Measurements from ENCODE around the gene CACNA1H.
"Not testable (repeated sequence)": the region's sequence is repeated elsewhere in the genome, so short reads cannot be mapped to it uniquely, and the experiment has no call there.

The CACNA1H gene

DNA sequence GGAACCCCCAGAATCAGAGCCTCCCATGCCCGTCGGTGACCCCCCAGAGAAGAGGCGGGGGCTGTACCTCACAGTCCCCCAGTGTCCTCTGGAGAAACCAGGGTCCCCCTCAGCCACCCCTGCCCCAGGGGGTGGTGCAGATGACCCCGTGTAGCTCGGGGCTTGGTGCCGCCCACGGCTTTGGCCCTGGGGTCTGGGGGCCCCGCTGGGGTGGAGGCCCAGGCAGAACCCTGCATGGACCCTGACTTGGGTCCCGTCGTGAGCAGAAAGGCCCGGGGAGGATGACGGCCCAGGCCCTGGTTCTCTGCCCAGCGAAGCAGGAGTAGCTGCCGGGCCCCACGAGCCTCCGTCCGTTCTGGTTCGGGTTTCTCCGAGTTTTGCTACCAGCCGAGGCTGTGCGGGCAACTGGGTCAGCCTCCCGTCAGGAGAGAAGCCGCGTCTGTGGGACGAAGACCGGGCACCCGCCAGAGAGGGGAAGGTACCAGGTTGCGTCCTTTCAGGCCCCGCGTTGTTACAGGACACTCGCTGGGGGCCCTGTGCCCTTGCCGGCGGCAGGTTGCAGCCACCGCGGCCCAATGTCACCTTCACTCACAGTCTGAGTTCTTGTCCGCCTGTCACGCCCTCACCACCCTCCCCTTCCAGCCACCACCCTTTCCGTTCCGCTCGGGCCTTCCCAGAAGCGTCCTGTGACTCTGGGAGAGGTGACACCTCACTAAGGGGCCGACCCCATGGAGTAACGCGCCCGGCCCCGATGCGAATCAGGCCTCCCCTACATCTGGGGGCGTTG lies 68.1 kb downstream of the CACNA1H start:
- TF ChIP-seq POLR2AphosphoS5 (IDR thresholded peaks at IDR 0.05; ENCODE audit: low read depth, low read length) (no peak), POLR2A (IDR thresholded peaks at IDR 0.05; ENCODE audit: low read depth, low read length) (no peak), TAF1 (IDR thresholded peaks at IDR 0.05; ENCODE audit: borderline replicate concordance, low read depth, low read length) (no peak)
- FAIRE-seq: no peak

GRCh38 chr16:1221628-1222552 lies 69.0 kb downstream of the CACNA1H start:
- TF ChIP-seq POLR2AphosphoS5 (IDR thresholded peaks at IDR 0.05; ENCODE audit: low read depth, low read length): no peak
- no peak for TF ChIP-seq TAF1 (IDR thresholded peaks at IDR 0.05; ENCODE audit: borderline replicate concordance, low read depth, low read length)
- TF ChIP-seq POLR2A (IDR thresholded peaks at IDR 0.05; ENCODE audit: low read depth, low read length): no peak
- FAIRE-seq (no peak), DNase-seq (ENCODE audit: insufficient read length) (no peak)

More for the DNA sequence above, 68.1 kb downstream of the CACNA1H start:
- no peak for DNase-seq (ENCODE audit: insufficient read length)

GRCh38 chr16:1222553-1223354 lies 69.8 kb downstream of the CACNA1H start:
- TF ChIP-seq POLR2A (IDR thresholded peaks at IDR 0.05; ENCODE audit: low read depth, low read length) (no peak), POLR2AphosphoS5 (IDR thresholded peaks at IDR 0.05; ENCODE audit: low read depth, low read length) (no peak), TAF1 (IDR thresholded peaks at IDR 0.05; ENCODE audit: borderline replicate concordance, low read depth, low read length) (no peak)
- no peak for DNase-seq (ENCODE audit: insufficient read length)
- no peak for FAIRE-seq

DNA sequence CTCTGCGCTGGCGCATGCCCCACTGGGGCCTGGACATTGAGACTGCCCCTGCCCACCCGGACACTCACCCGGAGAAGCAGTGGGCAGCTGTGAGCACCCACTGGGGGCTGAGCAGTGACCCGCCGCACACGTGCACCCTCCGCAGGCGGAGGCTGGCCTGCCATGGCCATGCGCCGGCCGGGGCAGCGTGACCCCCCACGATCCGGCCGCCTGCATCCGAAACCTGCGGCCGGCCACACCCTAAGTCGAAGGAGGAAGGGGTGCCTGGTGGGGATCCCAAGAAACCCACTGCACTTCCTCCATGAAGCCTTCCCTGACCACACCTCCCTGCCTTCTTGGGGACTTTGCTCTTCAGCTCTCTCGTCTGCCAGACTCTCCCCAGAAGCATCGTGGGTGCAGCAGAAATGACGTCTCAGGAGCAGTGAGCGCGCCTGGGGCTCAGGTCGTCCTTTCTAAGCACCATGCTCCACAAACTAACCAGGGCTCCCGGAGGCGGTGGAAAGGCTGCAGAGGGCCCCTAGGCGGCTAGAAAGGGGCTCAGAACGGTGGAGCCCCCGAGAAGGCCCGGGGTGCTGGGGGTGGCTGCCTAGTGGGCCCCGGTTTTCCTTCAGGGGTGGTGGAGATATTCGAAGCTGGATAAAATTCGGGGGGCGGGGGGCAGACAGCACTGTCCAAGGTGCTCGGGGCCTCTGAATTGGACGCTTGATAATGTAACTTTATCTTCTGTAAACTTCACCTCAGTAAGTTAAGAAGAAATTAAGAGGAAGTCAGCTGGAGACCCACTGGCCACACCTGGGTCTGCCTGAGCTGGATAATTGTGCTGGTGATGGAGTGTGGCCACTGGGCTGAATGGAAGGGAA lies 70.7 kb downstream of the CACNA1H start:
- no peak for FAIRE-seq
- no peak for DNase-seq (ENCODE audit: insufficient read length)
- TF ChIP-seq POLR2A (IDR thresholded peaks at IDR 0.05; ENCODE audit: low read depth, low read length) (no peak), TAF1 (IDR thresholded peaks at IDR 0.05; ENCODE audit: borderline replicate concordance, low read depth, low read length) (no peak), POLR2AphosphoS5 (IDR thresholded peaks at IDR 0.05; ENCODE audit: low read depth, low read length) (no peak)

GRCh38 chr16:1224558-1224957 lies 71.7 kb downstream of the CACNA1H start:
- DNase-seq (ENCODE audit: insufficient read length) (no peak), FAIRE-seq (no peak)
- no peak for TF ChIP-seq POLR2AphosphoS5 (IDR thresholded peaks at IDR 0.05; ENCODE audit: low read depth, low read length)
- no peak for TF ChIP-seq TAF1 (IDR thresholded peaks at IDR 0.05; ENCODE audit: borderline replicate concordance, low read depth, low read length)
- no peak for TF ChIP-seq POLR2A (IDR thresholded peaks at IDR 0.05; ENCODE audit: low read depth, low read length)

GRCh38 chr16:1225051-1225451 lies 72.1 kb downstream of the CACNA1H start, which contains the start of gene TPSG1:
Gene TPSG1, minus strand, starts transcription at chr16:1225268. Its CDS starts 16 bp downstream, at chr16:1225252.
- no peak for DNase-seq (ENCODE audit: insufficient read length)
- FAIRE-seq: no peak
- no peak for TF ChIP-seq POLR2AphosphoS5 (IDR thresholded peaks at IDR 0.05; ENCODE audit: low read depth, low read length)
- no peak for TF ChIP-seq TAF1 (IDR thresholded peaks at IDR 0.05; ENCODE audit: borderline replicate concordance, low read depth, low read length)
- TF ChIP-seq POLR2A (IDR thresholded peaks at IDR 0.05; ENCODE audit: low read depth, low read length): no peak

DNA sequence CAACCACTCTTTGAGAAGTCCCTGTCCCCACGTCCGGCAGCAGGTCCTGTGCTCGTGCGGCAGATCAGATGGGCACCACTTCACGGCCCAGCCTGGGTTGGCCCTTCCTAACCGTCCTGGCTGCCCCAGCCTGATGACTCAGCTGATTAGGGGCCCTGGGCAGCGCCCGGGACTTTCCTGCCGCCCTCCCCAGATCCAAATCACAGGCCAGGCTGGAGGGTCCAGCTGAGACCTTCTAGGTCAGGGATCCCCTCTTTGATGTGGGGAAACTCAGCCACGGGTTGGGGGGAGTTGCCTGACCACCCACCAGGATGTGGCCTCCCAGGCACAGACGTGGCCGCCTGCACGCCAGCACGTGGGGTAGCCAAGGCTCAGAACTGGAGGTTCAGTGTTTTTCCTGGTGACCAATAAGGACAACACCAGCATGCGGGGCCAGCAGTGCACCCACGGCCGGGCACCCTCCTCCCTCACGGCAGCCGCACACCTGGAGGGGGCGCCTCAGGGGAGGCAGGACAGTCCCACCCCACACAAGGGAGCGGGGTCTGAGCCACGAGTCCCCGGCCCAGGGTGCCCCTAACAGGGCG lies 72.9 kb downstream of the CACNA1H start:
- not testable (repeated sequence) for FAIRE-seq

GRCh38 chr16:1226692-1227091 lies 73.8 kb downstream of the CACNA1H start:
- FAIRE-seq; DNase-seq (ENCODE audit: insufficient read length): not testable (repeated sequence)

More for the DNA sequence above, 72.9 kb downstream of the CACNA1H start:
- not testable (repeated sequence) for DNase-seq (ENCODE audit: insufficient read length)

- DNase-seq (ENCODE audit: insufficient read length); FAIRE-seq: not testable (repeated sequence)
Observed at GRCh38 chr16:1228227-1228626, 75.3 kb downstream of the CACNA1H start.

DNA sequence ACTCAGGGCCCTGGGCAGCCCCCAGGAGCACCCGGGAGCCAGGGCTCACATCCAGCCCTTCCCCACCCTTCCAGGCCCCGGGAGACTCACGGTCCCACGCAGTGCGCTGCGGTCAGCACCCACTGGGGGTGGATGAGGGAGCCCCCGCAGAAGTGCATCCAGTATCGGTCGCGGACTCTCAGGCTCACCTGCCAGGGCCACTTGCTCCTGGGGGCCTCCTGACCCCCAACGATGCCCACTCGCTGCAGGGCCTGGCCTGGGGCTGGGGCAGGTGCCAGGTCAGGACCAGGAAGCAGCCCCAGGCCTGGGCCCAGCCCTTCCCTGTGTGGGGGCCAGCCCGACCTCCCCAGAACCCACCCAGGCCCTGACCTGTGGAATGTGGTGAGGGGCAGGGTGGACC lies 76.6 kb downstream of the CACNA1H start:
- DNase-seq (ENCODE audit: insufficient read length); FAIRE-seq: not testable (repeated sequence)

DNA sequence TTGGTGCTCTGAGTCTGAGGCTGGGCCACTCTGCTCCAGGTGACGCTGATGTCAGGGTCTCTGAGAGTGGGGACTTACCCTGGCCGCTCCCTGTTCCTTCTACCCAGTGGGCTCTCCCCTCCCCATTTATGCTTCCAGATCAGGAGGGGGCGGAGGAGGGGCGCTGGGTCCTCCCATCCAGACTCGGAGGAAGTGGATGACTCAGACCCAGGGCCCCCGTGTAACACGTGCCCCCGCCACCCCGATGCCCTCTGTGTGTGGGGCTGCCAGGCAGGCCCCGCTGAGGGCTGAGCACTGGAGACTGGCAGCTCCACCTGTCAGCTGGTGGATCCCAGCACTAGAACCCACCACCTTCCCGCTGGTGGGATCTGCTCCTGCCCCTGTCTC lies 77.2 kb downstream of the CACNA1H start, which contains the start of gene TPSB2:
TPSB2 (minus strand) TSS at position 101 of the 387 bp plus-strand sequence. CDS start 233 bp downstream, outside the sequence.
- not testable (repeated sequence) for DNase-seq (ENCODE audit: insufficient read length); FAIRE-seq

DNA sequence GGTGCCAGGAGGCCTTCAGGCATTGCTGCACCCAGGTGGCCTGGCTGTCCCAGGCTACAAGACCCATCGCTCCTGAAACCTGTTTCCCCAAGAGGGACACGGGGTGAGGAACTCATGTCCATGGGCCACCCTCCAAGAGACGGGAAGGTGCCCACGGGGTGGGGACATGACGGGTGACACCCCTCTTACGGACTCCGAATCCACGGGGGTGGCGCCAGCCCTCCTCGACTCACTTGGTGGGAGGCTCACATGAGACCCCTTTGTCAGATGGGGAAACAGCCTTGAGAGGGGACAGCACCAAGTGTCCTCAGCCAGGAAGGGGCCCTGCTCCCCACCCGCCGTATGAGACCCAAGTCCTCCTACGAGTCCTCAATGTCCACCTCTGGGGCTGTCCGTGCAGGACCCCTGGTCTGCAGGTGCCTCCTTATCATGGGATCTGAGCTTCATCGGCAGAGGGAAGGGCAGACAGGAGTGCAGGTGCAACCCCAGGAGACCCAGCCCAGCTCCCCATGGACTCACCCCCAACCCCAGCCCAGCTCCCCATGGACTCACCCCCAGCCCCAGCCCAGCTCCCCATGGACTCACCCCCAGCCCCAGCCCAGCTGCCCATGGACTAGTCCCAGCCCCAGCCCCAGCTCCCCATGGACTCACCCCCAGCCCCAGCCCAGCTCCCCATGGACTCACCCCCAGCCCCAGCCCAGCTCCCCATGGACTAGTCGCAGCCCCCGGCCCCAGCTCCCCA lies 77.7 kb downstream of the CACNA1H start:
- not testable (repeated sequence) for FAIRE-seq; DNase-seq (ENCODE audit: insufficient read length)

DNA sequence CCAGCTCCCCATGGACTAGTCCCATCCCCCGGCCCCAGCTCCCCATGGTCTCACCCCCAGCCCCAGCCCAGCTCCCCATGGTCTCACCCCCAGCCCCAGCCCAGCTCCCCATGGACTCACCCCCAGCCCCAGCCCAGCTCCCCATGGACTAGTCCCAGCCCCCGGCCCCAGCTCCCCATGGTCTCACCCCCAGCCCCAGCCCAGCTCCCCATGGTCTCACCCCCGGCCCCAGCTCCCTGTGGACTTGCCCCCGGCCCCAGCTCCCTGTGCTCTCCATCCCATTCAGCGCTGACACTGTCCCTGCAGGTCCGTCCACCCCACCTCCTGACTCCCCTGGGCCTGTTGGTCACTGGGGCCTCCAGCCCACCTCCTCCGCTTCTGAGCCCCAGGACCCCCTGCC lies 78.4 kb downstream of the CACNA1H start:
- not testable (repeated sequence) for FAIRE-seq; DNase-seq (ENCODE audit: insufficient read length)

GRCh38 chr16:1232049-1232748 lies 79.3 kb downstream of the CACNA1H start:
- not testable (repeated sequence) for FAIRE-seq

DNA sequence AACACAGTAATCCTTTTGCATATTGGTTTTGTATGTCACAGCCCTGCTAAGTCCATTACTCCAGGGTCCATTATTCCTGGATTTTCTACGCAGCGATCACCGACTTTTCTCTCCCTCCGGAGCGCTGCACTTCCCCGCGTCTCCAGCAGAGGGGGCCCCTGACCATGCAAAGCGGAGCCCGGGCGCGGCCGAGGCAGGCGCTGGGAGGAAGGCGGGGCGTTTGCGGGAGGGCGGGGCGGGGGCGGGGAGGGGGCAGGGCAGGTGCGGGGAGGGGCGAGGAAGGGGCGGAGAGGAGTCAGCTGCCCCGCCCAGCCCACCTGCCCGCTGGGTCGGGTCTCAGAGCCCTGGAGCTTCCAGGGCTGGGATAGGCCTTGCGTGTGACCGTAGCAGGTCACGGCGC lies 83.8 kb downstream of the CACNA1H start:
- DNase-seq (ENCODE audit: insufficient read length); FAIRE-seq: not testable (repeated sequence)

More at GRCh38 chr16:1232049-1232748, 79.3 kb downstream of the CACNA1H start:
- DNase-seq (ENCODE audit: insufficient read length): not testable (repeated sequence)
